Measurements from ENCODE around the gene TRMT2A. TPM values are rescaled to one million over a fixed set of nuclear protein-coding genes. Genes with fewer than 3 reads are reported as not detected.

TRMT2A gene
- total and polyA plus RNA-seq, 2 of the 8 experiments (the other 6 are each of a cell fraction or from before 2014, with no cell fraction given), result 44.9 to 50.3 TPM

DNA sequence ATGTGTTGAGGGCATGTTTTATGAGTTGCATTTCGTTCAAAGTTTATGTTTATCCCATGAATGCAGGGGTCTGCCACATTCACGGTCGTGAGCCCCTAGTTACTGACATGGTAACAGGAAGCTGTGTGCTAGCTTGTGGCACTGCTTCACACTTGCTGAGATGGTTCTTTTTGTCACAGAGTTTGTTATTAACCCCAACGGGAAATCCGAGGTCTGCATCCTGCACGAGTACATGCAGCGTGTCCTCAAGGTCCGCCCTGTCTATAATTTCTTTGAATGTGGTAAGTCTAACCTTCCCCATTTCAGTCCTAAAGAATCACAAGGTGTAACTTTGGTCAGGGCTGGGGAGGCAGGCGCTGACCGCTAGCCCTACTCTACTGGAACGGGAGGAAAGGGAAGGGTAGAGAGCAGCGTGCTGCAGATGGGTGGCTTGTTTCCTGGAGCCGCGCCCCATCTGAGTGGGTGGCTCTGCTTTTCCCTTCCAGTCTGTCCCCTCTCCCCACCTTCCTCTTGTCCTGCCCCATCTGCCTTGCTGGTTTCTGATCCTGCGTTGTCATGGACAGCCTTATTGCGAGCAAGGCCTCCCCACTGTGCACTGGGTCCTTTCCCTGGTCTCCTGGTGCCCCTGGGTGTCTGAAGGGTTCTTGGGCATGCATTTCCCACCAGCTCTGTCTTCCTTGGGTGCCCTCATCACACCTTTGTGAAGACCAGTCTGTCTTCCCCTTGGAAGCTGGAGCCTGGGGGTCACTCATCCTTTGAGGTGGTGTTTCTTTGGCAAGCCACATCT is 25.1 kb downstream of the TRMT2A start:
- no peak overlapping the region for H3K14ac ChIP-seq (ENCODE audit: insufficient read length)
- POLR2A ChIA-PET (ENCODE audit: partially characterized antibody), result interaction anchor here (1.6 to 29.4 kb wide), 3 partner anchors 8 to 20 kb away, joined by 5 to 598 read pairs (median 16); partner anchors contain the start of genes RANBP1 and TRMT2A
- no peak for DNase-seq (ENCODE audit: low read depth in 1 of 2, low spot score in 2 of 2)

More for the DNA sequence above, 25.1 kb downstream of the TRMT2A start:
- Histone ChIP-seq H2AK5ac (ENCODE audit: low read depth, low read length) (no peak overlapping the region), H3K4me1 (replicated peaks in 1 of 4; ENCODE audit: control insufficient read depth in 3 of 4, insufficient read depth in 4 of 4, low read length in 3 of 4) (no peaks in the 10 kb centered on the region), H3K56ac (replicated peaks; ENCODE audit: insufficient read length, low read depth, low read length) (no peak overlapping the region), H3K79me2 (ENCODE audit: control insufficient read depth in 1 of 2, insufficient read depth in 2 of 2, low read length in 2 of 2) (peaks cover 0 to 16% of the 10 kb centered on the region in 2 experiments; a peak in 1 of 4 replicates), H2BK15ac (ENCODE audit: low read length) (no peak overlapping the region), H3K18ac (ENCODE audit: extremely low read depth, low read length) (no peak overlapping the region), H2AFZ (ENCODE audit: low read length) (no peak overlapping the region), H4K8ac (ENCODE audit: extremely low read depth, insufficient read depth, low read length) (peak overlapping the region; percentile 31; the same call in 1 of the 2 replicates), H3K36me3 (ENCODE audit: control insufficient read depth in 2 of 4, insufficient read depth in 4 of 4, low read length in 3 of 4) (peaks cover 67 to 97% (median 87%) of the 10 kb centered on the region in 4 experiments), H3K79me1 (ENCODE audit: low read depth, low read length) (peaks cover 12% of the 10 kb centered on the region), H4K20me1 (replicated peaks in 1 of 2; ENCODE audit: control insufficient read depth in 1 of 2, insufficient read depth in 2 of 2, low read length in 2 of 2) (peaks cover 18 to 42% of the 10 kb centered on the region in 2 experiments), H3K9ac (replicated peaks in 1 of 4; ENCODE audit: extremely low read depth in 1 of 4, low read depth in 3 of 4, low read length in 3 of 4) (no peak overlapping the region), H3K23ac (ENCODE audit: insufficient read length) (no peak overlapping the region), H3K27ac (ENCODE audit: low read depth, low read length) (no peak overlapping the region), H3K27me3 (replicated peaks in 1 of 4; ENCODE audit: control insufficient read depth in 3 of 4, extremely low read depth in 1 of 4, insufficient read depth in 3 of 4, low read length in 3 of 4) (no peaks in the 10 kb centered on the region), H2BK120ac (replicated peaks; ENCODE audit: low read depth, low read length) (no peak overlapping the region), H3K23me2 (ENCODE audit: low read depth, low read length) (no peaks in the 10 kb centered on the region), H2BK12ac (ENCODE audit: low read depth, low read length) (no peak overlapping the region), H3K4me3 (ENCODE audit: extremely low read depth in 1 of 4, insufficient read depth in 2 of 4, low read depth in 3 of 4, low read length in 4 of 4) (no peak overlapping the region), H2BK5ac (ENCODE audit: low read depth, low read length) (no peak overlapping the region), H3K4ac (replicated peaks; ENCODE audit: insufficient read length, low read depth, low read length) (no peak overlapping the region), H3K4me2 (ENCODE audit: insufficient read depth in 1 of 2, low read depth in 2 of 2, low read length in 2 of 2) (no peak overlapping the region), H3K9me3 (ENCODE audit: insufficient read depth in 2 of 2, low read depth in 1 of 2, low read length in 1 of 2) (no peaks in the 10 kb centered on the region; a peak in 1 of 4 replicates), H2BK20ac (ENCODE audit: low read length) (no peak overlapping the region), H4K5ac (ENCODE audit: insufficient read length, low read depth, low read length) (no peak overlapping the region), H4K91ac (replicated peaks; ENCODE audit: insufficient read length, low read length) (no peak overlapping the region)
- CTCF ChIA-PET (ENCODE audit: partially characterized antibody), result interaction anchor here (1.1 to 2.8 kb wide), 2 partner anchors 14 to 19 kb away, joined by 4 to 16 read pairs; no protein-coding TSS in a partner anchor
- TF ChIP-seq, protein P1, sequence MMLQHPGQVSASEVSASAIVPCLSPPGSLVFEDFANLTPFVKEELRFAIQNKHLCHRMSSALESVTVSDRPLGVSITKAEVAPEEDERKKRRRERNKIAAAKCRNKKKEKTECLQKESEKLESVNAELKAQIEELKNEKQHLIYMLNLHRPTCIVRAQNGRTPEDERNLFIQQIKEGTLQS (IDR thresholded peaks at IDR 0.05; ENCODE audit: insufficient read depth, low read depth, low read length), result no peak
- TF ChIP-seq RAD21 (IDR thresholded peaks at IDR 0.05 in 1 of 2, conservative IDR thresholded peaks at IDR 0.05 in 1 of 2; ENCODE audit: low read depth in 2 of 2, low read length in 2 of 2), result no peak
- TF ChIP-seq FOSL1 (IDR thresholded peaks at IDR 0.05; ENCODE audit: insufficient read depth, low read depth, low read length), result no peak
- TF ChIP-seq SIN3A (conservative IDR thresholded peaks at IDR 0.05 in 1 of 2, IDR thresholded peaks at IDR 0.05 in 1 of 2; ENCODE audit: low read depth in 1 of 2, low read length in 2 of 2), result no peak
- TF ChIP-seq POLR2A (IDR thresholded peaks at IDR 0.05; ENCODE audit: control extremely low read depth in 1 of 2, low read depth in 2 of 2, low read length in 2 of 2), result no peak
- no peak for TF ChIP-seq SP4 (IDR thresholded peaks at IDR 0.05; ENCODE audit: low read length)
- 95% methylated on average over 13 of the region's 16 CpGs; no CpG with 5 or more reads in 1 of the 2 experiments for WGBS, 2 experiments (ENCODE audit: extremely low coverage in 1 of 2, insufficient coverage in 1 of 2, insufficient read length in 1 of 2, insufficient replicate concordance in 2 of 2, low coverage in 1 of 2, low lambda C conversion rate in 2 of 2, missing lambda C conversion rate in 1 of 2)
- FAIRE-seq, result no peak
